Suprapubic skin (tissue), 4 donors: Measurements from ENCODE around the gene PRRC2B. TPM values are rescaled to one million over a fixed set of nuclear protein-coding genes. Genes with fewer than 3 reads are reported as not detected.
"Not testable (repeated sequence)": the region's sequence is repeated elsewhere in the genome, so short reads cannot be mapped to it uniquely, and the experiment has no call there.

ENCODE experiments used
- DNase-seq, 2 donors: peaks; one replicate each; pipeline ENCODE4 v3.0.0-alpha.2; 2019; ENCODE audit warnings: low spot score in 2 of 2
- H3K27ac ChIP-seq: fragments of 200-600 bp; sonication (generic); one replicate; pipeline ENCODE4 v1.5.1; 2019
- H3K27me3 ChIP-seq: fragments of 200-600 bp; sonication (generic); one replicate; pipeline ENCODE4 v1.5.1; 2019
- H3K36me3 ChIP-seq: fragments of 200-600 bp; sonication (generic); one replicate; pipeline ENCODE4 v1.5.1; 2019
- H3K4me1 ChIP-seq: fragments of 200-600 bp; sonication (generic); one replicate; pipeline ENCODE4 v1.5.1; 2019
- H3K4me3 ChIP-seq: fragments of 200-600 bp; sonication (generic); one replicate; pipeline ENCODE4 v1.5.1; 2019; ENCODE audit warnings: mild to moderate bottlenecking
- H3K9me3 ChIP-seq: fragments of 200-600 bp; sonication (generic); one replicate; pipeline ENCODE4 v1.5.1; 2019
- EP300 ChIP-seq: sonication (generic); formaldehyde crosslinking; IDR thresholded peaks from one replicate; pipeline ENCODE4 v1.6.1; 2017; ENCODE audit warnings: antibody characterized with exemption
- POLR2A ChIP-seq, 2 donors: fragments of 450-650 bp; IDR thresholded peaks; one replicate each; pipeline ENCODE4 v1.6.1; 2017; ENCODE audit warnings: antibody characterized with exemption in 2 of 2, mild to moderate bottlenecking in 2 of 2, moderate library complexity in 2 of 2
- POLR2AphosphoS5 ChIP-seq, 3 donors: sonication (generic); formaldehyde crosslinking; IDR thresholded peaks; one replicate each; pipeline ENCODE4 v1.6.1; 2017; ENCODE audit warnings: antibody characterized with exemption in 3 of 3
- WGBS: methylation state at CpG from one replicate; pipeline ENCODE4 v1.1.5; 2018; 5-methylcytosine and 5-hydroxymethylcytosine counted together
- total RNA-seq, 4 donors: library from RNA; depleted of rRNA; stranded (reverse); fragments of >200 nt; gene quantifications; one replicate each; pipeline ENCODE4 v1.1.0, GENCODE V29; 2016
- TF ChIP-seq, protein P1 (sequence below), 2 donors: fragments of 200-600 bp in 1 of 2; fragments of 450-650 bp in 1 of 2; sonication (generic) in 1 of 2; IDR thresholded peaks; one replicate each; pipeline ENCODE4 v1.5.1; 2016 to 2019; ENCODE audit warnings: antibody characterized with exemption in 2 of 2, mild to moderate bottlenecking in 1 of 2, moderate library complexity in 1 of 2

Gene PRRC2B
- total RNA-seq, 4 donors from 2014 or later, result 153 to 286 (median 240) TPM

DNA sequence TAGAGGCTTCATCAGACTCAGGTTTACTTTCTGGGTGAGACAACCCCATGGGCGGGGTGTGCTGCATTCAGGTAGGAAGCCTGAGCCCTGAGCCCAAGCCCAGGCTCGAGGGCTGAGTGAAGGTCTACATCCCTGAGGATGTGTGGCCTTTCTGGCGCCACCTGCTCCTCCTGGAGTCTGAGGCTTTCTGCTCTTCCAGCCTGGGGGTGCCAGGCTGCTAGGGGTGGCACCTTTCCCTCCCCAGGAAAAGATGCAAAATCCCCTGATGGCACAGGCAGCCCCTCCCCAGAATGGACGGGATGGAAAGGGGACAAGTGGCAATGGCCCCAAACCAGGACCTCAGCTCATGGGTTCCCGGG is 44.4 kb upstream of the PRRC2B start:
- Histone ChIP-seq H3K9me3 (no peaks in the 10 kb centered on the region), H3K4me3 (no peak overlapping the region), H3K27ac (no peak overlapping the region), H3K36me3 (no peaks in the 10 kb centered on the region), H3K27me3 (no peaks in the 10 kb centered on the region), H3K4me1 (peaks cover 9% of the 10 kb centered on the region)
- DNase-seq, result peak in 1 of 2 donors; percentile 58
- no peak for TF ChIP-seq POLR2A (IDR thresholded peaks at IDR 0.05)
- no peak for TF ChIP-seq POLR2AphosphoS5 (IDR thresholded peaks at IDR 0.05)
- TF ChIP-seq, protein P1, sequence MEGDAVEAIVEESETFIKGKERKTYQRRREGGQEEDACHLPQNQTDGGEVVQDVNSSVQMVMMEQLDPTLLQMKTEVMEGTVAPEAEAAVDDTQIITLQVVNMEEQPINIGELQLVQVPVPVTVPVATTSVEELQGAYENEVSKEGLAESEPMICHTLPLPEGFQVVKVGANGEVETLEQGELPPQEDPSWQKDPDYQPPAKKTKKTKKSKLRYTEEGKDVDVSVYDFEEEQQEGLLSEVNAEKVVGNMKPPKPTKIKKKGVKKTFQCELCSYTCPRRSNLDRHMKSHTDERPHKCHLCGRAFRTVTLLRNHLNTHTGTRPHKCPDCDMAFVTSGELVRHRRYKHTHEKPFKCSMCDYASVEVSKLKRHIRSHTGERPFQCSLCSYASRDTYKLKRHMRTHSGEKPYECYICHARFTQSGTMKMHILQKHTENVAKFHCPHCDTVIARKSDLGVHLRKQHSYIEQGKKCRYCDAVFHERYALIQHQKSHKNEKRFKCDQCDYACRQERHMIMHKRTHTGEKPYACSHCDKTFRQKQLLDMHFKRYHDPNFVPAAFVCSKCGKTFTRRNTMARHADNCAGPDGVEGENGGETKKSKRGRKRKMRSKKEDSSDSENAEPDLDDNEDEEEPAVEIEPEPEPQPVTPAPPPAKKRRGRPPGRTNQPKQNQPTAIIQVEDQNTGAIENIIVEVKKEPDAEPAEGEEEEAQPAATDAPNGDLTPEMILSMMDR (IDR thresholded peaks at IDR 0.05), result no peak
- TF ChIP-seq EP300, result no peak
- no CpG with 5 or more reads among the region's 5 CpGs for WGBS

DNA sequence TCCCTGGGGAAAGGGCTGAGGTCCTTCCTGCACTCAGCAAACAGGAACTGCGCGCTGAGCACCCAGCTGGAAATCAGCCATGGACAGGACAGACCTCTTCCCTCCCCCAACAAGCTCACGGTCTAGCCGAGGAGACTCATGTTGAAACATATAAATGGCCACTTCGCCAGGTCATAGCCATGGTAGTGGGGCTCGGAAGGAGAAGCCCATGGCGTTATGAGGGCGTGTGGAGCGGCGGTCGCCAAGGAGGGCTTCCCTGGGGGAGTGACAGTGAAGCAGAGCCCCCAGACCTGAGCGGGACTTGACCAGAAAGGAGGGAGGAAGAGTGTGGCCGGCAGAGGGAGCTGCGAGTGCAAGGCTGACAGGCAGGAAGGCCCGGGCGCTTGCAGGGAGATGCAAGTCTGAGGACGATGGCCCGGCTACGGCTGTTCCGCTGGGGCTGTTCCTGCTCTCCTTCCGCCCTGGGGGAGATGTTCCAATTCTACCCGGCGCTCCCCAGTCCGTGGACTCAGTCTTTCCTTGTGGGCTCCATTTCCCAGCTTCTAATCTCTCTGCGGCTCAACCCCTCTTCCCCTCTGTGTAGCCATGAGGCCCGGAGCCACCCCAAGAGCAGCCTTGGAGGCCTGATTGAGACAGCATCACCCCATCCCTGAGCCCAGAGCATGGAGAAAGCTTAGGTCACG is 43.9 kb upstream of the PRRC2B start:
- Histone ChIP-seq H3K4me1 (peaks cover 9% of the 10 kb centered on the region), H3K9me3 (no peaks in the 10 kb centered on the region), H3K27ac (no peak overlapping the region), H3K27me3 (no peaks in the 10 kb centered on the region), H3K4me3 (no peak overlapping the region), H3K36me3 (no peaks in the 10 kb centered on the region)
- 9% methylated on average over 23 of the region's 27 CpGs for WGBS
- TF ChIP-seq, protein P1 (IDR thresholded peaks at IDR 0.05), result peak; percentile 78 to 83
- TF ChIP-seq EP300, result no peak
- peak; percentile 92 to 95 for DNase-seq

- not testable (repeated sequence) for DNase-seq, H3K9me3 ChIP-seq, H3K36me3 ChIP-seq, H3K4me3 ChIP-seq, H3K27ac ChIP-seq, H3K27me3 ChIP-seq
- peaks cover 14% of the 10 kb centered on the region for H3K4me1 ChIP-seq
- WGBS, result 65% methylated on average over 5 of the region's 6 CpGs
Measured at GRCh38 chr9:131356479-131356878, 37.4 kb upstream of the PRRC2B start.

DNA sequence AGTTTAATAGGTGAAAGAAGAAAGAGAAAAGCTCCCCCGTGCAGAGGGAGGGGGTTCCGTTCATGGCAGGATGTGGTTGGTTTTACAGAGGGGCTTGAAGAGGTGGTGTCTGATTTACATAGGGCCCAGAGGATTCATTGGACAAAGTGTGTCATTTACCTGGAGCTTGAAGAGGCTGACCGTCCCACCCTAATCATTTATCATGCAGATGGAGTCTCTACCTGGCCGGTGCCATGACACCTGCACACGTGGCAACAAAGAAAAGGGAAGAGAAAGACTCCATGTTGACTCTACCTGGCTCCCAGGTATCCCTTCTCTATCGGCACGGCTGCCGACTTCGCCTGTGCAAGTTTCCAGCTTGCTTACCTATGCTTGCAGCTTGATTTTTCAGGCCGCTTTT is 35.3 kb upstream of the PRRC2B start:
- Histone ChIP-seq H3K4me3 (no peak overlapping the region), H3K4me1 (peaks cover 22% of the 10 kb centered on the region), H3K27me3 (no peaks in the 10 kb centered on the region), H3K36me3 (no peaks in the 10 kb centered on the region), H3K9me3 (no peaks in the 10 kb centered on the region), H3K27ac (peak overlapping the region; percentile 30)
- WGBS, result 81% methylated on average over 10 of the region's 10 CpGs
- no peak for TF ChIP-seq POLR2AphosphoS5 (IDR thresholded peaks at IDR 0.05)
- TF ChIP-seq EP300, result no peak
- TF ChIP-seq POLR2A (IDR thresholded peaks at IDR 0.05), result no peak
- TF ChIP-seq, protein P1 (IDR thresholded peaks at IDR 0.05), result no peak
- DNase-seq, result no peak

- no peak for TF ChIP-seq POLR2A (IDR thresholded peaks at IDR 0.05)
- TF ChIP-seq, protein P1 (IDR thresholded peaks at IDR 0.05), result no peak
- no peak for TF ChIP-seq POLR2AphosphoS5 (IDR thresholded peaks at IDR 0.05)
- TF ChIP-seq EP300, result no peak
- peak overlapping the region; percentile 41 for H3K27ac ChIP-seq
- H3K4me1 ChIP-seq, result peaks cover 22% of the 10 kb centered on the region
- WGBS, result 41% methylated on average over 8 of the region's 8 CpGs
- no peak overlapping the region for H3K4me3 ChIP-seq
- no peak for DNase-seq
- H3K36me3 ChIP-seq, result no peaks in the 10 kb centered on the region
- H3K27me3 ChIP-seq, result no peaks in the 10 kb centered on the region
- no peaks in the 10 kb centered on the region for H3K9me3 ChIP-seq
Measured at GRCh38 chr9:131361202-131361833, 32.6 kb upstream of the PRRC2B start.
